A549 (cell line): Measurements from ENCODE around the gene ANKRD23. TPM values are rescaled to one million over a fixed set of nuclear protein-coding genes. Genes with fewer than 3 reads are reported as not detected.

ENCODE experiments used
- ATAC-seq, 2 experiments: fragments of 200-7000 bp in 1 of 2; fragments of >200 bp in 1 of 2; cut with Nextera tagmentation in 1 of 2; cut with Tn5 transposase in 1 of 2; 3 replicates each; pipeline versions ENCODE4 v1.8.0 to v1.9.1; 2018 to 2020; ENCODE audit warnings: mild to moderate bottlenecking in 1 of 2, moderate library complexity in 1 of 2
- CTCF ChIA-PET: fragments of 300-600 bp; sonication (Branson Sonifier 250); formaldehyde crosslinking; extraction: SDS; loops from one replicate; lab custom pipeline; 2021; ENCODE audit warnings: antibody characterized with exemption, inconsistent platforms; lab: Yijun Ruan, JAX
- POLR2A ChIA-PET: fragments of 350-600 bp; formaldehyde crosslinking; extraction: SDS; loops from one replicate; lab custom pipeline; 2021; ENCODE audit warnings: antibody characterized with exemption, inconsistent platforms; lab: Yijun Ruan, JAX
- DNase-seq, 2 experiments: peaks; one replicate each; pipeline versions ENCODE4 v3.0.0 to v3.0.0-alpha.2; 2011 to 2016; ENCODE audit warnings: low read depth in 1 of 2, low spot score in 1 of 2
- FAIRE-seq: peaks from 2 replicates; lab custom pipeline; 2011; peaks lifted over from hg19 to GRCh38; lab: Jason Lieb, UNC
- H3K27ac ChIP-seq, 2 experiments: fragments of >200 bp; sonication (Bioruptor Twin); formaldehyde crosslinking; 3 replicates each; pipeline ENCODE4 v1.5.1; 2016 to 2017
- H3K4me1 ChIP-seq: fragments of >200 bp; sonication (Bioruptor Twin); formaldehyde crosslinking; 3 replicates; pipeline ENCODE4 v1.6.1; 2016
- H3K4me2 ChIP-seq: fragments of >200 bp; sonication (Bioruptor Twin); formaldehyde crosslinking; 3 replicates; pipeline ENCODE4 v1.6.1; 2016
- H3K4me3 ChIP-seq: fragments of >200 bp; sonication (Bioruptor Twin); formaldehyde crosslinking; 3 replicates; pipeline ENCODE4 v1.5.1; 2016
- H3K9me3 ChIP-seq: fragments of >200 bp; sonication (Bioruptor Twin); formaldehyde crosslinking; 3 replicates; pipeline ENCODE4 v1.6.1; 2016
- BHLHE40 ChIP-seq: IDR thresholded peaks from 2 replicates; pipeline ENCODE4 v1.6.1; 2012; ENCODE audit warnings: low read depth, low read length, inconsistent platforms
- CHD2 ChIP-seq: fragments of 150-350 bp; IDR thresholded peaks from 2 replicates; pipeline ENCODE4 v1.6.1; 2014; ENCODE audit warnings: low read length; ENCODE audit not compliant: partially characterized antibody
- CHD4 ChIP-seq: fragments of 200-600 bp; sonication (generic); IDR thresholded peaks from 2 replicates; pipeline ENCODE4 v1.6.1; 2016; ENCODE audit warnings: antibody characterized with exemption, mild to moderate bottlenecking, borderline replicate concordance
- EHF ChIP-seq: fragments of 250-450 bp; sonication (Bioruptor Pico); IDR thresholded peaks from 2 replicates; pipeline ENCODE4 v1.5.0; 2020; ENCODE audit warnings: mild to moderate bottlenecking
- EHMT2 ChIP-seq: fragments of 200-600 bp; sonication (generic); IDR thresholded peaks from 2 replicates; pipeline ENCODE4 v1.6.1; 2016; ENCODE audit warnings: antibody characterized with exemption, low read depth, mild to moderate bottlenecking, moderate library complexity
- HOXA7 ChIP-seq: fragments of 250-450 bp; sonication (Bioruptor Pico); IDR thresholded peaks from 2 replicates; pipeline ENCODE4 v1.5.0; 2020; ENCODE audit warnings: mild to moderate bottlenecking, moderate library complexity
- HOXB5 ChIP-seq: fragments of 250-450 bp; sonication (Bioruptor Pico); IDR thresholded peaks from 2 replicates; pipeline ENCODE4 v1.5.0; 2020; ENCODE audit warnings: mild to moderate bottlenecking, moderate library complexity
- JUN ChIP-seq, 2 experiments: fragments of >200 bp; sonication (Bioruptor Twin); formaldehyde crosslinking; IDR thresholded peaks; 2 replicates in 1 of 2; 3 replicates in 1 of 2; pipeline ENCODE4 v1.6.1; 2016 to 2017
- KDM1A ChIP-seq: fragments of 200-600 bp; sonication (generic); IDR thresholded peaks from 2 replicates; pipeline ENCODE4 v1.6.1; 2016; ENCODE audit warnings: low read depth, mild to moderate bottlenecking
- MAFK ChIP-seq: fragments of 450-650 bp; IDR thresholded peaks from 2 replicates; pipeline ENCODE4 v1.6.1; 2014; ENCODE audit not compliant: partially characterized antibody
- NFE2L2 ChIP-seq: fragments of 150-350 bp; conservative IDR thresholded peaks from 2 replicates; pipeline ENCODE4 v1.6.1; 2014; ENCODE audit warnings: low read length
- NPAS2 ChIP-seq: fragments of 250-450 bp; sonication (Bioruptor Pico); IDR thresholded peaks from 2 replicates; pipeline ENCODE4 v1.8.0; 2022; ENCODE audit warnings: mild to moderate bottlenecking, moderate library complexity, borderline replicate concordance
- POLR2A ChIP-seq: IDR thresholded peaks from 2 replicates; pipeline ENCODE4 v1.6.1; 2012; ENCODE audit warnings: mild to moderate bottlenecking, low read length
- RAD21 ChIP-seq, 2 experiments: fragments of >200 bp in 1 of 2; sonication (Bioruptor Twin) in 1 of 2; formaldehyde crosslinking in 1 of 2; IDR thresholded peaks in 1 of 2; conservative IDR thresholded peaks in 1 of 2; 2 replicates in 1 of 2; 3 replicates in 1 of 2; pipeline ENCODE4 v1.6.1; 2012 to 2018; ENCODE audit warnings: inconsistent platforms in 1 of 2
- RARB ChIP-seq: fragments of 250-450 bp; sonication (Bioruptor Pico); IDR thresholded peaks from 2 replicates; pipeline ENCODE4 v1.8.0; 2021; ENCODE audit warnings: mild to moderate bottlenecking, moderate library complexity
- RCOR1 ChIP-seq: fragments of 150-350 bp; IDR thresholded peaks from 2 replicates; pipeline ENCODE4 v1.6.1; 2014; ENCODE audit warnings: antibody characterized with exemption, low read length, low read depth
- ZC3H11A ChIP-seq: fragments of 450-650 bp; IDR thresholded peaks from 2 replicates; pipeline ENCODE4 v1.6.1; 2014; ENCODE audit warnings: antibody characterized with exemption, mild to moderate bottlenecking
- ZFP36 ChIP-seq: fragments of 450-650 bp; IDR thresholded peaks from 2 replicates; pipeline ENCODE4 v1.6.1; 2014; ENCODE audit warnings: borderline replicate concordance; ENCODE audit not compliant: partially characterized antibody
- ZSCAN20 ChIP-seq: fragments of 250-450 bp; sonication (Bioruptor Pico); IDR thresholded peaks from 2 replicates; pipeline ENCODE4 v1.8.0; 2022; ENCODE audit warnings: mild to moderate bottlenecking, moderate library complexity
- WGBS: methylation state at CpG from one replicate; pipeline ENCODE4 v1.1.6; 2017; ENCODE audit errors: missing lambda C conversion rate; 5-methylcytosine and 5-hydroxymethylcytosine counted together
- polyA plus RNA-seq, 4 experiments: library from polyadenylated mRNA; depleted of rRNA in 3 of 4; stranded (reverse); fragments of >200 nt; fragmentation: RNase III in 1 of 4; extraction: RNeasy Plus Mini Kit Qiagen cat#74134 plus additional on column Dnase treatment in 1 of 4; gene quantifications; 2 replicates in 3 of 4; 3 replicates in 1 of 4; pipeline ENCODE4 v1.2.3, GENCODE V29; 2011 to 2017
- TF ChIP-seq, protein P1 (sequence below): fragments of >200 bp; sonication (Bioruptor Twin); formaldehyde crosslinking; IDR thresholded peaks from 3 replicates; pipeline ENCODE4 v1.5.1; 2016
- TF ChIP-seq, protein P2 (sequence below): fragments of 150-350 bp; IDR thresholded peaks from 2 replicates; pipeline ENCODE4 v1.6.1; 2014; ENCODE audit warnings: low read depth, mild to moderate bottlenecking, low read length
- TF ChIP-seq, protein P3 (sequence below): IDR thresholded peaks from 2 replicates; pipeline ENCODE4 v1.6.1; 2012
- TF ChIP-seq, protein P4 (sequence below): IDR thresholded peaks from 2 replicates; pipeline ENCODE4 v1.6.1; 2012
- TF ChIP-seq, protein P5 (sequence below): fragments of 450-650 bp; IDR thresholded peaks from 2 replicates; pipeline ENCODE4 v1.6.1; 2014; ENCODE audit warnings: antibody characterized with exemption
- TF ChIP-seq, protein P6 (sequence below): fragments of 250-450 bp; sonication (Bioruptor Pico); IDR thresholded peaks from 2 replicates; pipeline ENCODE4 v1.5.0; 2020; ENCODE audit warnings: low read depth, mild to moderate bottlenecking, moderate library complexity

Gene ANKRD23
- polyA plus RNA-seq, 2 of the 4 experiments (the other 2 are of a cell fraction) = 1.9 to 2.4 TPM

DNA sequence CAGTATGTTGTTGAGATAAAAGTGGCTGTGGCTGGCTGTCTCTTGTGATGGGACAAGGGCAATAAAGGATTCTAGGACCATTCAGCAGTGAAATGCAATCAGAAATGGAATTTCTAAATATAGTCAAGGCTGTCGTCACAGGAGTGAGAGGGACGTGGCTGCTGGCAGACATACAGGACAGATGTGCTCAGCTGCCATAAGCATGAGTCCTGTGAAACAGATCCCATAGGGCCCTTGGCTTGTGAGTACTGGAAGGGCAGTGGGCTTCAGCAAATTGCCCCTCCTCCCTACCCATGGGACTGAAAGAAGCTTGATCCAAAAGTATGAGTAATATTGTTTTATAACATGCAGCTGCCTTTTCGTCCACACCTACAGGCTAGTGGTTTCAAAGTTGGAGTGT lies 31.9 kb downstream of the ANKRD23 start:
- DNase-seq = no peak
- H3K27ac ChIP-seq = no peak overlapping the region
- ATAC-seq = no peak
- no peak overlapping the region for H3K4me2 ChIP-seq
- no peak for TF ChIP-seq NFE2L2
- no peak for TF ChIP-seq BHLHE40
- no peak for TF ChIP-seq KDM1A
- no peak for TF ChIP-seq JUN (IDR thresholded peaks at IDR 0.05)
- no peak for TF ChIP-seq CHD2
- TF ChIP-seq NPAS2 (CRISPR knock-in tag) = no peak
- no peak for TF ChIP-seq ZC3H11A
- TF ChIP-seq ZSCAN20 (CRISPR knock-in tag) = no peak
- no peak for TF ChIP-seq HOXB5 (CRISPR knock-in tag)
- TF ChIP-seq, protein P1, sequence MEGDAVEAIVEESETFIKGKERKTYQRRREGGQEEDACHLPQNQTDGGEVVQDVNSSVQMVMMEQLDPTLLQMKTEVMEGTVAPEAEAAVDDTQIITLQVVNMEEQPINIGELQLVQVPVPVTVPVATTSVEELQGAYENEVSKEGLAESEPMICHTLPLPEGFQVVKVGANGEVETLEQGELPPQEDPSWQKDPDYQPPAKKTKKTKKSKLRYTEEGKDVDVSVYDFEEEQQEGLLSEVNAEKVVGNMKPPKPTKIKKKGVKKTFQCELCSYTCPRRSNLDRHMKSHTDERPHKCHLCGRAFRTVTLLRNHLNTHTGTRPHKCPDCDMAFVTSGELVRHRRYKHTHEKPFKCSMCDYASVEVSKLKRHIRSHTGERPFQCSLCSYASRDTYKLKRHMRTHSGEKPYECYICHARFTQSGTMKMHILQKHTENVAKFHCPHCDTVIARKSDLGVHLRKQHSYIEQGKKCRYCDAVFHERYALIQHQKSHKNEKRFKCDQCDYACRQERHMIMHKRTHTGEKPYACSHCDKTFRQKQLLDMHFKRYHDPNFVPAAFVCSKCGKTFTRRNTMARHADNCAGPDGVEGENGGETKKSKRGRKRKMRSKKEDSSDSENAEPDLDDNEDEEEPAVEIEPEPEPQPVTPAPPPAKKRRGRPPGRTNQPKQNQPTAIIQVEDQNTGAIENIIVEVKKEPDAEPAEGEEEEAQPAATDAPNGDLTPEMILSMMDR = no peak
- no peak for TF ChIP-seq EHF (CRISPR knock-in tag)
- no peak for TF ChIP-seq HOXA7 (CRISPR knock-in tag)
- no peak for TF ChIP-seq CHD4
- TF ChIP-seq, protein P2, sequence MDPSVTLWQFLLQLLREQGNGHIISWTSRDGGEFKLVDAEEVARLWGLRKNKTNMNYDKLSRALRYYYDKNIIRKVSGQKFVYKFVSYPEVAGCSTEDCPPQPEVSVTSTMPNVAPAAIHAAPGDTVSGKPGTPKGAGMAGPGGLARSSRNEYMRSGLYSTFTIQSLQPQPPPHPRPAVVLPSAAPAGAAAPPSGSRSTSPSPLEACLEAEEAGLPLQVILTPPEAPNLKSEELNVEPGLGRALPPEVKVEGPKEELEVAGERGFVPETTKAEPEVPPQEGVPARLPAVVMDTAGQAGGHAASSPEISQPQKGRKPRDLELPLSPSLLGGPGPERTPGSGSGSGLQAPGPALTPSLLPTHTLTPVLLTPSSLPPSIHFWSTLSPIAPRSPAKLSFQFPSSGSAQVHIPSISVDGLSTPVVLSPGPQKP = no peak
- TF ChIP-seq MAFK = no peak
- TF ChIP-seq POLR2A = no peak
- no peak for TF ChIP-seq RCOR1
- no peak for FAIRE-seq
- POLR2A ChIA-PET = no interaction called here
- peaks cover 5% of the 10 kb centered on the region; the same call in 1 of the 3 replicates for H3K4me1 ChIP-seq
- WGBS = 77% methylated on average over 3 of the region's 3 CpGs
- no peaks in the 10 kb centered on the region for H3K9me3 ChIP-seq
- CTCF ChIA-PET = interaction anchor here (2.4 to 2.7 kb wide), 2 partner anchors 11 to 262 kb away, joined by 8 to 10 read pairs; no protein-coding TSS in a partner anchor
- no peak overlapping the region for H3K4me3 ChIP-seq

DNA sequence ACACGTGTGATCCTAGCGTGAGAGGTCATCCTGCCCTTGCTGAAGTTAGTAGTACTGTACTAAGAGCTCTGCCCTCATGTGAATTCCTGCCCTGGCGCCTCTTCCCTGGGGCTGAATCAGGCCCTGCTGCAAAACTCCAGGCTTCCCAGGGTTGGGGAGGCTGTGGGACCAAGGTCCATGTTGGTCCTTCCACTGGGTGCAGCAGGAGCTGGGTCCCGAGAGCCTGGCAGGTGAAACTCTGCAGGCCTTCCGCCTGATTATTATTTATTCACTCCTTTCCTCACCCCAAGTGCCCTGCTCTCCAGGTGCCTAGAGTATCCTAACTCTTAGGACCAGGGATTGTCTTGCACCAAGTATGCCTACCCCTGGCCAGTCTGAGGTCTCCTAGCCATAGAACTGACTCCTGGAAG lies 33.0 kb downstream of the ANKRD23 start:
- Histone ChIP-seq H3K27ac (no peak overlapping the region), H3K4me3 (no peak overlapping the region)
- FAIRE-seq = no peak
- TF ChIP-seq RARB (CRISPR knock-in tag) (no peak), EHMT2 (no peak), RAD21 (conservative IDR thresholded peaks at IDR 0.05 in 1 of 2, IDR thresholded peaks at IDR 0.05 in 1 of 2) (no peak), POLR2A (no peak), JUN (IDR thresholded peaks at IDR 0.05) (no peak), ZFP36 (no peak)
- TF ChIP-seq, protein P2 = no peak
- TF ChIP-seq, protein P3, sequence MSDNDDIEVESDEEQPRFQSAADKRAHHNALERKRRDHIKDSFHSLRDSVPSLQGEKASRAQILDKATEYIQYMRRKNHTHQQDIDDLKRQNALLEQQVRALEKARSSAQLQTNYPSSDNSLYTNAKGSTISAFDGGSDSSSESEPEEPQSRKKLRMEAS = no peak
- TF ChIP-seq, protein P4, sequence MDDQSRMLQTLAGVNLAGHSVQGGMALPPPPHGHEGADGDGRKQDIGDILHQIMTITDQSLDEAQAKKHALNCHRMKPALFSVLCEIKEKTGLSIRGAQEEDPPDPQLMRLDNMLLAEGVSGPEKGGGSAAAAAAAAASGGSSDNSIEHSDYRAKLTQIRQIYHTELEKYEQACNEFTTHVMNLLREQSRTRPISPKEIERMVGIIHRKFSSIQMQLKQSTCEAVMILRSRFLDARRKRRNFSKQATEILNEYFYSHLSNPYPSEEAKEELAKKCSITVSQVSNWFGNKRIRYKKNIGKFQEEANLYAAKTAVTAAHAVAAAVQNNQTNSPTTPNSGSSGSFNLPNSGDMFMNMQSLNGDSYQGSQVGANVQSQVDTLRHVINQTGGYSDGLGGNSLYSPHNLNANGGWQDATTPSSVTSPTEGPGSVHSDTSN = no peak
- TF ChIP-seq, protein P5, sequence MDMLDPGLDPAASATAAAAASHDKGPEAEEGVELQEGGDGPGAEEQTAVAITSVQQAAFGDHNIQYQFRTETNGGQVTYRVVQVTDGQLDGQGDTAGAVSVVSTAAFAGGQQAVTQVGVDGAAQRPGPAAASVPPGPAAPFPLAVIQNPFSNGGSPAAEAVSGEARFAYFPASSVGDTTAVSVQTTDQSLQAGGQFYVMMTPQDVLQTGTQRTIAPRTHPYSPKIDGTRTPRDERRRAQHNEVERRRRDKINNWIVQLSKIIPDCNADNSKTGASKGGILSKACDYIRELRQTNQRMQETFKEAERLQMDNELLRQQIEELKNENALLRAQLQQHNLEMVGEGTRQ = no peak
- TF ChIP-seq, protein P6, sequence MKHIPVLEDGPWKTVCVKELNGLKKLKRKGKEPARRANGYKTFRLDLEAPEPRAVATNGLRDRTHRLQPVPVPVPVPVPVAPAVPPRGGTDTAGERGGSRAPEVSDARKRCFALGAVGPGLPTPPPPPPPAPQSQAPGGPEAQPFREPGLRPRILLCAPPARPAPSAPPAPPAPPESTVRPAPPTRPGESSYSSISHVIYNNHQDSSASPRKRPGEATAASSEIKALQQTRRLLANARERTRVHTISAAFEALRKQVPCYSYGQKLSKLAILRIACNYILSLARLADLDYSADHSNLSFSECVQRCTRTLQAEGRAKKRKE = no peak
- TF ChIP-seq, all 56 proteins: peak for 0
- no peaks in the 10 kb centered on the region for H3K9me3 ChIP-seq
- POLR2A ChIA-PET = no interaction called here
- H3K4me1 ChIP-seq = peaks cover 5% of the 10 kb centered on the region; the same call in 1 of the 3 replicates
- CTCF ChIA-PET = interaction anchor here (1.1 to 1.5 kb wide), 3 partner anchors 10 to 260 kb away, joined by 3 read pairs; partner anchors contain the start of gene ANKRD39
- no peak for ATAC-seq
- no peak for DNase-seq
- WGBS = 95% methylated on average over 5 of the region's 5 CpGs
- no peak overlapping the region for H3K4me2 ChIP-seq
